Vagina (tissue), 2 donors: ENCODE data around the gene SLC5A10. TPM values are rescaled to one million over a fixed set of nuclear protein-coding genes. Genes with fewer than 3 reads are reported as not detected.

ENCODE experiments used
- DNase-seq, 2 donors: peaks; one replicate each; pipeline ENCODE4 v3.0.0-alpha.2; 2017; ENCODE audit errors: extremely low spot score in 2 of 2
- H3K27ac ChIP-seq: fragments of 200-600 bp; sonication (generic); one replicate; pipeline ENCODE4 v1.5.1; 2019
- H3K27me3 ChIP-seq: fragments of 200-600 bp; sonication (generic); one replicate; pipeline ENCODE4 v1.5.1; 2019
- H3K36me3 ChIP-seq, 2 donors: fragments of 200-600 bp; sonication (generic); one replicate each; pipeline ENCODE4 v1.5.1; 2017 to 2019
- H3K4me1 ChIP-seq: fragments of 200-600 bp; sonication (generic); one replicate; pipeline ENCODE4 v1.5.1; 2019
- H3K4me3 ChIP-seq, 2 donors: fragments of 200-600 bp; sonication (generic); 1 replicate in 1 of 2; 2 replicates in 1 of 2; pipeline ENCODE4 v1.5.1; 2016 to 2019
- H3K9me3 ChIP-seq: fragments of 200-600 bp; sonication (generic); one replicate; pipeline ENCODE4 v1.5.1; 2019
- CTCF ChIP-seq, 3 experiments: fragments of 450-650 bp in 2 of 3; fragments of 200-600 bp in 1 of 3; sonication (generic) in 1 of 3; IDR thresholded peaks; one replicate each; pipeline ENCODE4 v1.5.1; 2017 to 2019; ENCODE audit warnings: antibody characterized with exemption in 3 of 3, mild to moderate bottlenecking in 2 of 3, moderate library complexity in 2 of 3
- POLR2A ChIP-seq, 2 donors: fragments of 450-650 bp; IDR thresholded peaks; one replicate each; pipeline ENCODE4 v1.6.1; 2017; ENCODE audit warnings: antibody characterized with exemption in 2 of 2, mild to moderate bottlenecking in 2 of 2, moderate library complexity in 2 of 2
- POLR2AphosphoS5 ChIP-seq, 2 donors: sonication (generic); formaldehyde crosslinking; IDR thresholded peaks; one replicate each; pipeline ENCODE4 v1.9.0; 2017; ENCODE audit warnings: antibody characterized with exemption in 2 of 2, mild to moderate bottlenecking in 2 of 2, low read depth in 1 of 2; ENCODE audit not compliant: insufficient read depth in 1 of 2
- intact Hi-C: fragments of 100-400 bp; cut with DNase I; formaldehyde crosslinking; loops from one replicate; pipeline ENCODE4 v1.15.1; 2023
- total RNA-seq: library from RNA; depleted of rRNA; stranded (reverse); fragments of >200 nt; gene quantifications from one replicate; pipeline ENCODE4 v1.2.3, GENCODE V29; 2016

The SLC5A10 gene
- total RNA-seq, 1 donor from 2014 or later: not detected

GRCh38 chr17:18947866-18948265 is 4.1 kb upstream of the SLC5A10 start:
- Histone ChIP-seq H3K27me3 (no peaks in the 10 kb centered on the region), H3K9me3 (no peaks in the 10 kb centered on the region)
- DNase-seq: no peak

GRCh38 chr17:18948476-18949006 is 3.4 kb upstream of the SLC5A10 start:
- Histone ChIP-seq H3K4me3 (no peak overlapping the region), H3K27me3 (no peaks in the 10 kb centered on the region), H3K27ac (no peak overlapping the region), H3K4me1 (no peaks in the 10 kb centered on the region), H3K36me3 (no peaks in the 10 kb centered on the region), H3K9me3 (no peaks in the 10 kb centered on the region)
- intact Hi-C loops: no loop called here
- DNase-seq: no peak
- TF ChIP-seq POLR2A (IDR thresholded peaks at IDR 0.05): no peak
- TF ChIP-seq POLR2AphosphoS5 (IDR thresholded peaks at IDR 0.05; ENCODE audit: insufficient read depth in 1 of 2, low read depth in 1 of 2): no peak
- TF ChIP-seq CTCF (IDR thresholded peaks at IDR 0.05): no peak

More at GRCh38 chr17:18947866-18948265, 4.1 kb upstream of the SLC5A10 start:
- TF ChIP-seq POLR2AphosphoS5 (IDR thresholded peaks at IDR 0.05; ENCODE audit: insufficient read depth in 1 of 2, low read depth in 1 of 2) (no peak), POLR2A (IDR thresholded peaks at IDR 0.05) (no peak), CTCF (IDR thresholded peaks at IDR 0.05) (no peak)
- H3K36me3 ChIP-seq: no peaks in the 10 kb centered on the region
- H3K4me3 ChIP-seq: no peak overlapping the region
- no peak overlapping the region for H3K27ac ChIP-seq
- intact Hi-C loops: no loop called here
- no peaks in the 10 kb centered on the region for H3K4me1 ChIP-seq

GRCh38 chr17:18949566-18949965 is 2.4 kb upstream of the SLC5A10 start:
- Histone ChIP-seq H3K27ac (no peak overlapping the region), H3K36me3 (no peaks in the 10 kb centered on the region), H3K9me3 (no peaks in the 10 kb centered on the region), H3K4me1 (no peaks in the 10 kb centered on the region), H3K27me3 (no peaks in the 10 kb centered on the region), H3K4me3 (no peak overlapping the region)
- TF ChIP-seq POLR2AphosphoS5 (IDR thresholded peaks at IDR 0.05; ENCODE audit: insufficient read depth in 1 of 2, low read depth in 1 of 2) (no peak), POLR2A (IDR thresholded peaks at IDR 0.05) (no peak), CTCF (IDR thresholded peaks at IDR 0.05) (no peak)
- no peak for DNase-seq
- intact Hi-C loops: no loop called here

- Histone ChIP-seq H3K36me3 (no peaks in the 10 kb centered on the region), H3K4me3 (no peak overlapping the region), H3K27me3 (no peaks in the 10 kb centered on the region), H3K4me1 (no peaks in the 10 kb centered on the region), H3K27ac (no peak overlapping the region), H3K9me3 (no peaks in the 10 kb centered on the region)
- DNase-seq: no peak
- intact Hi-C loops: no loop called here
- TF ChIP-seq CTCF (IDR thresholded peaks at IDR 0.05): no peak
- no peak for TF ChIP-seq POLR2AphosphoS5 (IDR thresholded peaks at IDR 0.05; ENCODE audit: insufficient read depth in 1 of 2, low read depth in 1 of 2)
- TF ChIP-seq POLR2A (IDR thresholded peaks at IDR 0.05): no peak
Observed at GRCh38 chr17:18950346-18950745, 1.6 kb upstream of the SLC5A10 start.

GRCh38 chr17:18950944-18951905 is 740 bp upstream of the SLC5A10 start:
- Histone ChIP-seq H3K27ac (no peak overlapping the region), H3K4me1 (no peaks in the 10 kb centered on the region), H3K9me3 (no peaks in the 10 kb centered on the region), H3K4me3 (no peak overlapping the region), H3K36me3 (no peaks in the 10 kb centered on the region), H3K27me3 (no peaks in the 10 kb centered on the region)
- no peak for DNase-seq
- intact Hi-C loops: no loop called here
- TF ChIP-seq POLR2A (IDR thresholded peaks at IDR 0.05) (no peak), CTCF (IDR thresholded peaks at IDR 0.05) (no peak), POLR2AphosphoS5 (IDR thresholded peaks at IDR 0.05; ENCODE audit: insufficient read depth in 1 of 2, low read depth in 1 of 2) (no peak)
